T-helper 9 cell (primary cell): ENCODE results near the gene IDH2.

Experiments
- DNase-seq: peaks from one replicate; pipeline ENCODE4 v3.0.0-alpha.2; 2020

IDH2 gene

GRCh38 chr15:90042766-90043529 lies 59.3 kb downstream of the IDH2 start:
- DNase-seq = no peak

DNA sequence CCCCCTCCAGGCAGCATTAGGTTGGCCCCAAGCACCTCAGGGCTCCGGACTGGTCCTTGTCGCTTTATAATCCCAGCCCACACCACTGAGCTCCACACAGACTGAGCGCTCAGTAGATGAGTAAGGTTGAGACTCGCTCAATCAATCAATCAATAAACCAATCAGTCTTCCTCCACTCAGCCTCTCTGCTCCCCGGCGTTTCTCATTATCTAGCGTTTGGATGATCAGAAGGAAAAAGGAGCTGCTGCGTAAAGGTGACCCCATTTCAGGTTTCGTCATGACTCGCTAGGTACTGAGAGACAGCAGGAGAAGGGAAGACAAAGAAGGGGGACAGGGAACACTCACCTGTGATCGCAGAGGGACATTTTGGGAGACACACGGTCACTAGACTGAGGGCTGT lies 59.9 kb downstream of the IDH2 start:
- no peak for DNase-seq

DNA sequence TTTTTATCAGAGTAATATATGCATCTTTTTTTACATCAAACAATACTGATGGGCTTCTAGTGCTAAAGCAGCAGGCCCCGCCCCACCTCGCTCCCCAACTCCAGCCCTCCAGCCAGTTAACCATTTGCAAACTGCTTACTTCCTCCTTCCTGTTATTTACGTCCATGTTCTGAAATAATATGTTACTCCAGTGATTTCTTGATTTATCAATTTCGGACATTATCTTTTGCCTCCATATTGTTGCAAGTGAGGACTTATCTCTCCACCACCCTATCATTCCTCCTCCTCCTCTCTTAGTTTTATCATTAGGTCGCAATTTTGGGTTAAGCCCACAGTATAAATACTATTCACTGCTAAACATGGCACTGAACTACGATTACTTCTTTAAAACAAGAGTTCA lies 61.6 kb downstream of the IDH2 start:
- no peak for DNase-seq

DNA sequence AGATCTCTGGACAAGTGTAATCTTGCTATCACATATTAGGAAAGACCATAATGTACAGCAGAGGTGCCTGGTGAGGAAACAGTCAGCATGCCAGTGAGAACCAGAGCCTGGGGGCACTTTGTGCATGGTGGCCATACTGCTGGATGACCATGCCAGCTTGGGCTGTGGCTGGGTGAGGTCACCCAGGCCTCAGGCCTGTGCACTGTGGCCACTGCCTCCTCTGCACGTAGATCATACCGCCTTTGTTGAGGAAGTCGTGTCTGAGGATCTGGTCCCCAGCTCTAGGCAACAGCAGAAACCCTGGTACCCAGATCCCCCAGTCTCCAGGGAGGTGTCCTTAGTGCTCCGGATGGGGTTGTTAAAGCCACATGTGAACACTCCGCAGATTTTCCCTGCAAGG lies 62.3 kb downstream of the IDH2 start:
- no peak for DNase-seq

DNA sequence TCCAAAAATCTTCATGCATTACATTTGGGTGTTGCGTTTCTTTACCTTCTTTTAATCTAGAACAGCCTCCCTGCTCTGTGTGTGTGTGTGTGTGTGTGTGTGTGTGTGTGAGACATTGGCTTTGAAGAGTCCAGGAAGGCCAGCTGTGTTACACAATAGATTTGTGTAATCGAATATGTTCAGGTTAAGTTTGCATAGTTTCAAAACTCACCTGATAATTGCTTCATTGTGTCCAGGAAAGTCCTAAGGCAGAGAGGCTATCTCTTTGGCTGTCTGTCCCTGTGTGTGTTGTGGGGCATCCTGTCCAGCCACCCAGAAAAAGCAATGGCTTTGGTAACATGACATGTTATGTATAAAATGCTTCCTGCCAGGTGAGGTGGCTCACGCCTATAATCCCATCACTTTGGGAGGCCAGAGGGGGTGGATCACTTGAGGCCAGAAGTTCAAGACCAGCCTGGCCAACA lies 63.6 kb downstream of the IDH2 start:
- no peak for DNase-seq

DNA sequence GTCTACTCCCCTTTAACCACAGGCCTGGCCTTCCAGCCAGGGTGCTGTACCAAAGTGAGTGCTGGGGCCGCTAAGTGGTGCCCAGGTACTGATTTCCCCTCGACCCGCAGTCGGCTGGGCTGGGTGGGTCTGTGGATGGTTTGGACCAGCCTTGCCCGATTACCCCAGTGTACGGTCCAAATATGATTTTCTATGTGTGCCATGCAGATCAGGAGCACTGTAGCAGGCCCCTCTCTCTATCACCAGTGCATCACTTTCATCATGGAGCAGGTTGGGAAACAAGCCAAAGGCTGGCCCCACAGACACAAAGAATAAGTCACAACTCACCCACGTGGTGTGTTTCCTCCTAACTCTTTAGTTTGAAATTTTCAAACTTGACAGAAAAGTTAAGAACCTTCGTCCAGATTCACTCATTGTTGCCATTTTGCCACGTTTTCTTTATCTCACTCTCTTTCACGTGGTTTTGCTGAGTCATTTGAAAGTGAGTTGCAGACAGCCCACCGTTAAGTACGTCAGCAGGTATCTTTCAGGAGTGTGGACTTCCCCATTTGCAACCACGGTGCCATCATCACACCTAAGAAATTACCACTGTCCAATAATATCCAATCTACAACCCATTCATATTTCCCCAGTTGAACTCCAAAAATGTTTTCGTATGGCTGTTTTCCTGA lies 64.2 kb downstream of the IDH2 start:
- DNase-seq = no peak

DNA sequence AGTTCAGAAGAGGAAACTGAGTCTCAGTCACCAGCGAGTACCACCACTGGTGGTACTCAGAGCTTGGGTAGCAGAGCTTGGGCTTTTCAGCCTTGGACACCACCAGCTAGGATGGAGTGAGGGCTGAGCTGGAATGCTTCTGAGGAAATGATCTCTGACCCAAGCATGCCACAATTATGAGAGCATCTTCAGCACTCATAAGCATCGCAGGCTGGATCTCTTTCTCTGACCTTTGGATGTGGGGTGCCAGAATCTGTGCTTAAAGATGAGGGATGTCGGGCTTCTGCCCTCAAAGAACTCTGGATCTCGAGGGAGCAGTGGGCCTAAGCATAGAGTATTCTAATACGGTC lies 64.8 kb downstream of the IDH2 start:
- no peak for DNase-seq

DNA sequence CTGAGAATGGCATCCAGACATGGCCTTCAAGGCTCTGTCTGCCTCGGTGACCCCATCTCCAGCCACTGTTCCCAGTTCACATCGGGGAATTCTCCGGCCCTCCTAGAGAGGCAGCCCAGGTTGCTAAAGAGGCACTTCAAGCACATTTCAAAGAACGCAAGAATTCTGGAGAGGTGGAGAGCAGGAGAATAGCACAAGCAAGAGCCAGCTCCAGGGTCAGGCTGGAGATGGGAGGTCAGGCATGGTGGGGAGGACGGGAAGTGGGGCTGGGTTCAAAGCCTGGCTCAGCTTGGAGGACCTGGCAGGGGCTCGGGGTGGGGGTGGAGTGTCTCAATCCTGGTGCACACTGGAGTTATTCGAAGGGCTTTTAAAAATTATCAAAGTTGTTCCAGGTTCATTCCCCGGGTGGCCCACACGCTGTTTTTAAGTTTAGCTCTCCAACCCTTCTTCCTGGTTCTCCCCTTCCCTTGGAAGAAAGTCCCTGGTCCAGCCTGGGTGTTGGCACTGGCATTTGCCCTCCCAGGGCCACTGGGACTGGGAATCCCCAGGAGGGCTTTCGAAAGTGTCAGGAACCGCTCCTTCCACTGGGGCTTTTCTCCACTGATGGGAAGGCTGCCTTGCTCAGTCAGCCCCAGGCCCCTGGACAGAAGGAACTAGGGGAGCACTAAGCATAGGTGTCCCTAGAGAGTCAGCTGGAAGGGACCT lies 65.3 kb downstream of the IDH2 start:
- no peak for DNase-seq

GRCh38 chr15:90036343-90036742 lies 65.9 kb downstream of the IDH2 start:
- no peak for DNase-seq

- DNase-seq = no peak
These were observed 66.4 kb downstream of the IDH2 start for GRCh38 chr15:90035840-90036230.

GRCh38 chr15:90035095-90035839 lies 67.0 kb downstream of the IDH2 start:
- DNase-seq = no peak

DNA sequence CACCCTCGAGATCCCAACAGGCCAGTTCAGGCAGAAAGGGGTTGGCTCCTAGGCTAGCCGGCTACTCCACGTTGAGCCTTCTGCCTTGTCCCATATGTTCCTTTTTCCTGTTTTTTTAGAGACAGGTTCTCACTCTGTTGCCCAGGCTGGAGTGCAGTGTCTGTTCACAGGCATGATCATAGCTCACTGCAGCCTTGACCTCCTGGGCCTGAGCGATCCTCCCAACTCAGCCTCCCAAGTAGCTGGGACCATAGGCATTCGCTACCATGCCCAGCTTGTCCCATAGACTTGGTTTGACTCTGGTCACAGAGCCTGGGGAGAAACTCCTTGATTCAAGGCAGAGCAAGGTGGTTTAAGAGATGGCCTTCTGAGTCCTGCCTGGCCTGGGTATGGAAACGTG lies 68.8 kb downstream of the IDH2 start:
- no peak for DNase-seq
